KOPT-K1 (cell line): ENCODE results near the gene CAPSL.
"Not testable (repeated sequence)": the region's sequence is repeated elsewhere in the genome, so short reads cannot be mapped to it uniquely, and the experiment has no call there.

Experiments
- H3K27ac ChIP-seq: fragments of 200-600 bp; sonication (generic); 2 replicates; pipeline ENCODE4 v1.5.1; 2016; ENCODE audit warnings: antibody characterized with exemption, mild to moderate bottlenecking, low read depth, low read length; ENCODE audit not compliant: poor library complexity, severe bottlenecking
- H3K36me3 ChIP-seq: fragments of 200-600 bp; sonication (generic); 2 replicates; pipeline ENCODE4 v1.5.1; 2017; ENCODE audit warnings: antibody characterized with exemption, mild to moderate bottlenecking, low read length, moderate library complexity; ENCODE audit not compliant: insufficient read depth
- H3K9me3 ChIP-seq: fragments of 200-600 bp; sonication (generic); 2 replicates; pipeline ENCODE4 v1.5.1; 2017; ENCODE audit warnings: antibody characterized with exemption, low read length, mild to moderate bottlenecking; ENCODE audit not compliant: insufficient read depth, poor library complexity, severe bottlenecking

The CAPSL gene

GRCh38 chr5:35892799-35893198 is 45.6 kb downstream of the CAPSL start:
- not testable (repeated sequence) for H3K36me3 ChIP-seq, H3K27ac ChIP-seq

GRCh38 chr5:35890021-35891020 is 48.1 kb downstream of the CAPSL start:
- Histone ChIP-seq H3K9me3 (peaks cover 4% of the 10 kb centered on the region), H3K36me3 (no peaks in the 10 kb centered on the region), H3K27ac (no peak overlapping the region)

More at GRCh38 chr5:35892799-35893198, 45.6 kb downstream of the CAPSL start:
- not testable (repeated sequence) for H3K9me3 ChIP-seq

GRCh38 chr5:35887321-35888100 is 50.9 kb downstream of the CAPSL start:
- H3K36me3 ChIP-seq: no peaks in the 10 kb centered on the region
- H3K27ac ChIP-seq: no peak overlapping the region
- peaks cover 4% of the 10 kb centered on the region for H3K9me3 ChIP-seq

- Histone ChIP-seq H3K9me3 (peaks cover 3% of the 10 kb centered on the region), H3K27ac (no peak overlapping the region), H3K36me3 (no peaks in the 10 kb centered on the region)
Measured at GRCh38 chr5:35886381-35886780, 52.0 kb downstream of the CAPSL start.

GRCh38 chr5:35884773-35885172 is 53.6 kb downstream of the CAPSL start:
- no peaks in the 10 kb centered on the region for H3K9me3 ChIP-seq
- peak overlapping the region; percentile 66 for H3K27ac ChIP-seq
- no peaks in the 10 kb centered on the region for H3K36me3 ChIP-seq

GRCh38 chr5:35884191-35884769 is 54.1 kb downstream of the CAPSL start:
- H3K27ac ChIP-seq: peak overlapping the region; percentile 66
- no peaks in the 10 kb centered on the region for H3K9me3 ChIP-seq
- H3K36me3 ChIP-seq: no peaks in the 10 kb centered on the region

GRCh38 chr5:35881758-35882157 is 56.7 kb downstream of the CAPSL start:
- Histone ChIP-seq H3K27ac (peak overlapping the region; percentile 16), H3K9me3 (no peaks in the 10 kb centered on the region), H3K36me3 (no peaks in the 10 kb centered on the region)

- Histone ChIP-seq H3K9me3 (no peaks in the 10 kb centered on the region), H3K27ac (peak overlapping the region; percentile 17), H3K36me3 (no peaks in the 10 kb centered on the region)
Measured at GRCh38 chr5:35880156-35880555, 58.3 kb downstream of the CAPSL start.

GRCh38 chr5:35879649-35880048 is 58.8 kb downstream of the CAPSL start:
- Histone ChIP-seq H3K9me3 (no peaks in the 10 kb centered on the region), H3K36me3 (no peaks in the 10 kb centered on the region), H3K27ac (no peak overlapping the region)

- no peaks in the 10 kb centered on the region for H3K9me3 ChIP-seq
- no peak overlapping the region for H3K27ac ChIP-seq
- H3K36me3 ChIP-seq: no peaks in the 10 kb centered on the region
Measured at GRCh38 chr5:35879096-35879495, 59.3 kb downstream of the CAPSL start.

GRCh38 chr5:35878079-35878478 is 60.3 kb downstream of the CAPSL start:
- Histone ChIP-seq H3K9me3 (no peaks in the 10 kb centered on the region), H3K27ac (no peak overlapping the region), H3K36me3 (no peaks in the 10 kb centered on the region)

- H3K27ac ChIP-seq: no peak overlapping the region
- no peaks in the 10 kb centered on the region for H3K36me3 ChIP-seq
- H3K9me3 ChIP-seq: no peaks in the 10 kb centered on the region
Measured at GRCh38 chr5:35877655-35878054, 60.8 kb downstream of the CAPSL start.

GRCh38 chr5:35876922-35877321 is 61.5 kb downstream of the CAPSL start:
- no peaks in the 10 kb centered on the region for H3K36me3 ChIP-seq
- H3K9me3 ChIP-seq: no peaks in the 10 kb centered on the region
- no peak overlapping the region for H3K27ac ChIP-seq

GRCh38 chr5:35876454-35876853 is 62.0 kb downstream of the CAPSL start:
- Histone ChIP-seq H3K27ac (no peak overlapping the region), H3K9me3 (no peaks in the 10 kb centered on the region), H3K36me3 (no peaks in the 10 kb centered on the region)

GRCh38 chr5:35870605-35871004 is 67.8 kb downstream of the CAPSL start:
- Histone ChIP-seq H3K9me3 (peaks cover 5% of the 10 kb centered on the region), H3K36me3 (no peaks in the 10 kb centered on the region), H3K27ac (no peak overlapping the region)
